A673 (cell line): ENCODE measurements around the gene VPS13D.

Experiments
- CTCF ChIP-seq: fragments of 300-800, 200-600 bp; sonication (generic); conservative IDR thresholded peaks from 2 replicates; pipeline ENCODE4 v1.5.1; 2017; ENCODE audit warnings: low read depth, mild to moderate bottlenecking, antibody characterized with exemption, low read length, moderate library complexity, mixed read lengths
- EZH2 ChIP-seq: fragments of 200-600 bp; sonication (generic); IDR thresholded peaks from 2 replicates; pipeline ENCODE4 v1.6.1; 2017; ENCODE audit warnings: borderline replicate concordance, low read depth, mild to moderate bottlenecking, mixed read lengths, antibody characterized with exemption, low read length; ENCODE audit not compliant: poor library complexity, severe bottlenecking

- no peak for TF ChIP-seq CTCF
- TF ChIP-seq EZH2, result no peak
These were observed 168.6 kb downstream of the VPS13D start for GRCh38 chr1:12398479-12398878.
